ENCODE data around the gene PIGH. TPM values are rescaled to one million over a fixed set of nuclear protein-coding genes. Genes with fewer than 3 reads are reported as not detected.

The PIGH gene
- total and polyA plus RNA-seq, 2 of the 13 experiments (the other 11 are each of a cell fraction or from before 2014, with no cell fraction given) = 30.0 to 43.5 TPM

GRCh38 chr14:67566908-67567307 lies 33.2 kb downstream of the PIGH start (continued):
- TF ChIP-seq HNF1A (IDR thresholded peaks at IDR 0.05; ENCODE audit: low read depth) = no peak
- TF ChIP-seq HNF1A (CRISPR knock-in tag; IDR thresholded peaks at IDR 0.05; ENCODE audit: borderline replicate concordance) = no peak

- 90% methylated on average over 3 of the region's 5 CpGs for WGBS (ENCODE audit: low lambda C conversion rate)
- CTCF ChIA-PET (ENCODE audit: low intra/inter-chr PET ratio, low total read pairs) = no interaction called here
- BruUV-seq (replicated peaks) = no TSS peak
Observed at GRCh38 chr14:67564236-67564635, 35.8 kb downstream of the PIGH start.

More at GRCh38 chr14:67564236-67564635, 35.8 kb downstream of the PIGH start:
- no peaks in the 10 kb centered on the region for H3K79me2 ChIP-seq (ENCODE audit: insufficient read depth, low read length)
- no peak overlapping the region for H3K27ac ChIP-seq (ENCODE audit: extremely low read length, insufficient read depth, low read length)
- H3K9me3 ChIP-seq (ENCODE audit: low read length) = no peaks in the 10 kb centered on the region
- DNase-seq (ENCODE audit: low spot score) = no peak
- H4K20me1 ChIP-seq (ENCODE audit: insufficient read depth, low read length) = no peaks in the 10 kb centered on the region
- POLR2A ChIA-PET = no interaction called here
- in situ Hi-C loops (cut with HindIII; ENCODE audit: extremely low pct_ligation_motif_present, low pct_unique_long_range_greater_than_20kb) = no loop called here
- TF ChIP-seq RBM22 (optimal IDR thresholded peaks at IDR 0.05; ENCODE audit: low read length) (no peak), ATF4 (CRISPR knock-in tag; IDR thresholded peaks at IDR 0.05) (no peak), KLF11 (CRISPR knock-in tag; IDR thresholded peaks at IDR 0.05) (no peak), ELF4 (CRISPR knock-in tag; IDR thresholded peaks at IDR 0.05; ENCODE audit: borderline replicate concordance) (no peak)
- H3K4me1 ChIP-seq (ENCODE audit: insufficient read depth, low read length) = no peaks in the 10 kb centered on the region
- H3K4me2 ChIP-seq (ENCODE audit: low read depth, low read length) = no peak overlapping the region
- intact Hi-C loops (cut with micrococcal nuclease; ENCODE audit: unreplicated experiment) = no loop called here
- H3K36me3 ChIP-seq (replicated peaks in 1 of 2; ENCODE audit: control insufficient read depth in 1 of 2, insufficient read depth in 2 of 2, low read length in 2 of 2) = peaks cover 1 to 10% of the 10 kb centered on the region in 2 experiments; a peak in 1 of 5 replicates
- no peak overlapping the region for H3K9ac ChIP-seq (ENCODE audit: insufficient read depth, low read depth, low read length)
- no peak overlapping the region for H3K4me3 ChIP-seq (replicated peaks in 1 of 3; ENCODE audit: insufficient read depth in 1 of 3, low read depth in 2 of 3, low read length in 3 of 3)
- H3K27me3 ChIP-seq (ENCODE audit: control insufficient read depth in 1 of 2, insufficient read depth in 2 of 2, low read length in 2 of 2) = no peaks in the 10 kb centered on the region
- no peak for FAIRE-seq
- no peak overlapping the region for H2AFZ ChIP-seq (ENCODE audit: low read length)
- ATAC-seq = no peak

Measured in HepG2 (cell line).